K562 (cell line): ENCODE results near the gene ABHD5. TPM values are rescaled to one million over a fixed set of nuclear protein-coding genes. Genes with fewer than 3 reads are reported as not detected.

Experiments
- CREM ChIP-seq: IDR thresholded peaks from 2 replicates; pipeline ENCODE4 v1.6.1; 2014; ENCODE audit warnings: antibody characterized with exemption, low read depth
- ERF ChIP-seq: fragments of 450-650 bp; formaldehyde crosslinking; IDR thresholded peaks from 2 replicates; pipeline ENCODE4 v1.4.0; 2020; ENCODE audit warnings: mild to moderate bottlenecking, mixed read lengths
- GATA2 ChIP-seq: sonication (generic); formaldehyde crosslinking; IDR thresholded peaks from 2 replicates; pipeline ENCODE4 v1.4.0; 2020; ENCODE audit warnings: mild to moderate bottlenecking, missing genetic modification reagents
- HMGN3 ChIP-seq: IDR thresholded peaks from 2 replicates; pipeline ENCODE4 v1.6.1; 2011; ENCODE audit warnings: borderline replicate concordance, low read depth, mild to moderate bottlenecking, mixed read lengths, low read length; ENCODE audit not compliant: insufficient read length; ENCODE audit errors: extremely low read depth
- KDM1A ChIP-seq, 2 experiments: fragments of 450-650 bp; IDR thresholded peaks; 2 replicates each; pipeline ENCODE4 v1.6.1; 2016; ENCODE audit warnings: mild to moderate bottlenecking in 2 of 2
- L3MBTL2 ChIP-seq: fragments of 450-650 bp; IDR thresholded peaks from 2 replicates; pipeline ENCODE4 v1.6.1; 2016; ENCODE audit warnings: mild to moderate bottlenecking, moderate library complexity
- MYC ChIP-seq, 2 experiments: fragments of 250-450 bp in 1 of 2; sonication (Bioruptor Pico) in 1 of 2; IDR thresholded peaks; 2 replicates each; pipeline versions ENCODE4 v1.5.1 to v1.6.1; 2012 to 2021; ENCODE audit warnings: low read depth in 2 of 2, borderline replicate concordance in 1 of 2, improper control_type of control experiment in 1 of 2, low read length in 1 of 2, mild to moderate bottlenecking in 1 of 2, moderate library complexity in 1 of 2
- PML ChIP-seq: IDR thresholded peaks from 2 replicates; pipeline ENCODE4 v1.6.1; 2012; ENCODE audit warnings: low read length, inconsistent platforms
- SMARCA4 ChIP-seq: fragments of 450-650 bp; IDR thresholded peaks from 2 replicates; pipeline ENCODE4 v1.6.1; 2016
- ZNF318 ChIP-seq, 2 experiments: fragments of 450-650 bp; IDR thresholded peaks; 2 replicates each; pipeline ENCODE4 v1.6.1; 2016; ENCODE audit warnings: mild to moderate bottlenecking in 2 of 2, borderline replicate concordance in 1 of 2, low read depth in 1 of 2, moderate library complexity in 1 of 2
- ZNF436 ChIP-seq: fragments of 250-450, 450-650 bp; sonication (Bioruptor Pico); formaldehyde crosslinking; IDR thresholded peaks from 2 replicates; pipeline ENCODE4 v1.7.0; 2020; ENCODE audit warnings: mild to moderate bottlenecking
- ZNF507 ChIP-seq: conservative IDR thresholded peaks from 2 replicates; pipeline ENCODE4 v1.6.1; 2017; ENCODE audit warnings: missing genetic modification characterization, missing compliant biosample characterization
- ZNF707 ChIP-seq: fragments of 250-450 bp; sonication (Bioruptor Pico); conservative IDR thresholded peaks from 2 replicates; pipeline ENCODE4 v1.8.0; 2022; ENCODE audit warnings: inconsistent platforms, mild to moderate bottlenecking, moderate library complexity
- ZNF79 ChIP-seq: fragments of 250-450 bp; sonication (Bioruptor Pico); IDR thresholded peaks from 2 replicates; pipeline ENCODE4 v1.4.0; 2020; ENCODE audit warnings: low read depth, mild to moderate bottlenecking, moderate library complexity
- polyA plus RNA-seq, 8 experiments: library from polyadenylated mRNA; depleted of rRNA in 4 of 8; stranded (reverse) in 5 of 8; unstranded in 3 of 8; fragments of >200 nt; fragmentation: Nextera tagmentation in 2 of 8; fragmentation: Illumina TruSeq in 1 of 8; extraction: Ambion mirVana in 2 of 8; extraction: Trizol in 1 of 8; gene quantifications; 2 replicates each; pipeline versions ENCODE4 v1.2.1 to v1.2.3, GENCODE V29; 2011 to 2014; ENCODE audit warnings: inconsistent platforms in 1 of 8, missing spikeins in 1 of 8
- total RNA-seq, 7 experiments: library from RNA; depleted of rRNA in 6 of 7; stranded (reverse); fragments of >200 nt in 6 of 7; fragmentation: Illumina TruSeq in 2 of 7; extraction: Trizol in 2 of 7; gene quantifications; 2 replicates each; pipeline versions ENCODE4 v1.2.1 to v1.2.3, GENCODE V29; 2011 to 2021; ENCODE audit warnings: low replicate concordance in 1 of 7
- TF ChIP-seq, protein P1 (sequence below): IDR thresholded peaks from 2 replicates; pipeline ENCODE4 v1.6.1; 2012; ENCODE audit warnings: low read depth, low read length, improper control_type of control experiment, borderline replicate concordance
- TF ChIP-seq, protein P2 (sequence below), 2 experiments: fragments of 450-650 bp in 1 of 2; sonication (generic) in 1 of 2; formaldehyde crosslinking; conservative IDR thresholded peaks; 2 replicates each; pipeline versions ENCODE4 v1.4.0 to v1.8.1; 2020 to 2022; ENCODE audit warnings: mild to moderate bottlenecking in 1 of 2, missing genetic modification reagents in 1 of 2

The ABHD5 gene
- total and polyA plus RNA-seq, 9 of the 15 experiments (the other 6 are each of a cell fraction or from before 2014, with no cell fraction given): 27.8 to 61.7 (median 39.9) TPM

GRCh38 chr3:43670635-43671522 lies 19.9 kb upstream of the ABHD5 start (continued):
- TF ChIP-seq CREM (peak; percentile 68), ZNF707 (CRISPR knock-in tag) (no peak), ZNF79 (CRISPR knock-in tag) (no peak), ZNF507 (tag) (no peak), KDM1A (IDR thresholded peaks at IDR 0.05) (0 out of 4 replicates have a peak, but pooled peaks have one; percentile 19 to 23), MYC (IDR thresholded peaks at IDR 0.05; ENCODE audit: low read depth, low read length) (peak; percentile 44), MYC (CRISPR knock-in tag; IDR thresholded peaks at IDR 0.05; ENCODE audit: borderline replicate concordance, low read depth) (no peak), L3MBTL2 (peak; percentile 59), SMARCA4 (peak; percentile 94), ZNF318 (IDR thresholded peaks at IDR 0.05; ENCODE audit: borderline replicate concordance in 1 of 2, low read depth in 1 of 2) (peak; percentile 16 to 70; a peak in 1 of 4 replicates), ERF (CRISPR knock-in tag) (peak; percentile 13; the same call in 1 of the 2 replicates), GATA2 (CRISPR knock-in tag) (peak; percentile 76), HMGN3 (peak; percentile 52), PML (peak; percentile 89), ZNF436 (CRISPR knock-in tag) (no peak)
- TF ChIP-seq, protein P1, sequence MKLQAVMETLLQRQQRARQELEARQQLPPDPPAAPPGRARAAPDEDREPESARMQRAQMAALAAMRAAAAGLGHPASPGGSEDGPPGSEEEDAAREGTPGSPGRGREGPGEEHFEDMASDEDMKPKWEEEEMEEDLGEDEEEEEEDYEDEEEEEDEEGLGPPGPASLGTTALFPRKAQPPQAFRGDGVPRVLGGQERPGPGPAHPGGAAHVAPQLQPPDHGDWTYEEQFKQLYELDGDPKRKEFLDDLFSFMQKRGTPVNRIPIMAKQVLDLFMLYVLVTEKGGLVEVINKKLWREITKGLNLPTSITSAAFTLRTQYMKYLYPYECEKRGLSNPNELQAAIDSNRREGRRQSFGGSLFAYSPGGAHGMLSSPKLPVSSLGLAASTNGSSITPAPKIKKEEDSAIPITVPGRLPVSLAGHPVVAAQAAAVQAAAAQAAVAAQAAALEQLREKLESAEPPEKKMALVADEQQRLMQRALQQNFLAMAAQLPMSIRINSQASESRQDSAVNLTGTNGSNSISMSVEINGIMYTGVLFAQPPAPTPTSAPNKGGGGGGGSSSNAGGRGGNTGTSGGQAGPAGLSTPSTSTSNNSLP: peak; percentile 57; the same call in 1 of the 2 replicates
- TF ChIP-seq, protein P2, sequence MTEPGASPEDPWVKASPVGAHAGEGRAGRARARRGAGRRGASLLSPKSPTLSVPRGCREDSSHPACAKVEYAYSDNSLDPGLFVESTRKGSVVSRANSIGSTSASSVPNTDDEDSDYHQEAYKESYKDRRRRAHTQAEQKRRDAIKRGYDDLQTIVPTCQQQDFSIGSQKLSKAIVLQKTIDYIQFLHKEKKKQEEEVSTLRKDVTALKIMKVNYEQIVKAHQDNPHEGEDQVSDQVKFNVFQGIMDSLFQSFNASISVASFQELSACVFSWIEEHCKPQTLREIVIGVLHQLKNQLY (CRISPR knock-in tag; conservative IDR thresholded peaks at IDR 0.05): no peak
